IMR-90 (cell line): ENCODE results near the gene FBXO30. TPM values are rescaled to one million over a fixed set of nuclear protein-coding genes. Genes with fewer than 3 reads are reported as not detected.

Source experiments
- ATAC-seq: fragments of 200-7000 bp; cut with Tn5 transposase; 2 replicates; pipeline ENCODE4 v1.9.1; 2020; ENCODE audit warnings: low read depth, mild to moderate bottlenecking, moderate library complexity
- BruUV-seq: library from RNA; stranded (reverse); fragments of 400-500 nt; replicated peaks from 2 replicates; lab custom pipeline; 2021; lab: Mats Ljungman, UMichigan
- CTCF ChIA-PET: fragments of 300-600 bp; formaldehyde crosslinking; extraction: SDS; loops from one replicate; lab custom pipeline; 2021; ENCODE audit warnings: antibody characterized with exemption; lab: Yijun Ruan, JAX
- POLR2A ChIA-PET: fragments of 300-600 bp; sonication (Branson Sonifier 250); formaldehyde crosslinking; loops from one replicate; lab custom pipeline; 2022; ENCODE audit warnings: antibody characterized with exemption; ENCODE audit not compliant: unreplicated experiment; lab: Charles Lee
- DNase-seq: peaks from one replicate; pipeline ENCODE4 v3.0.0; 2013
- H2AFZ ChIP-seq: replicated peaks from 2 replicates; pipeline ENCODE3; 2013; ENCODE audit warnings: low read length, mild to moderate bottlenecking; ENCODE audit not compliant: poor library complexity
- H2AK5ac ChIP-seq: 2 replicates; pipeline ENCODE4 v1.6.1; 2013; ENCODE audit warnings: low read depth, low read length, inconsistent platforms
- H2AK9ac ChIP-seq: replicated peaks from 2 replicates; pipeline ENCODE3; 2013; ENCODE audit warnings: mild to moderate bottlenecking, low read depth, low read length, moderate library complexity; ENCODE audit not compliant: poor library complexity
- H2BK120ac ChIP-seq: 2 replicates; pipeline ENCODE4 v1.6.1; 2013; ENCODE audit warnings: low read depth, low read length, inconsistent platforms
- H2BK15ac ChIP-seq: 3 replicates; pipeline ENCODE4 v1.6.1; 2013; ENCODE audit warnings: low read depth, low read length, inconsistent platforms
- H2BK20ac ChIP-seq: 2 replicates; pipeline ENCODE4 v1.6.1; 2013; ENCODE audit warnings: low read depth, mild to moderate bottlenecking, inconsistent platforms, low read length, moderate library complexity
- H2BK5ac ChIP-seq: 2 replicates; pipeline ENCODE4 v1.6.1; 2013; ENCODE audit warnings: mild to moderate bottlenecking, low read depth, low read length, inconsistent platforms; ENCODE audit not compliant: poor library complexity, severe bottlenecking
- H3K14ac ChIP-seq: replicated peaks from 2 replicates; pipeline ENCODE4 v1.6.1; 2013; ENCODE audit warnings: low read depth, low read length, inconsistent platforms
- H3K18ac ChIP-seq: 2 replicates; pipeline ENCODE4 v1.6.1; 2013; ENCODE audit warnings: low read depth, low read length, control low read depth
- H3K23ac ChIP-seq: 2 replicates; pipeline ENCODE4 v1.6.1; 2013; ENCODE audit warnings: low read depth, low read length, inconsistent platforms
- H3K27ac ChIP-seq: 2 replicates; pipeline ENCODE4 v1.5.1; 2013; ENCODE audit warnings: mild to moderate bottlenecking, control low read depth, low read length; ENCODE audit not compliant: insufficient read depth
- H3K27me3 ChIP-seq: 2 replicates; pipeline ENCODE4 v1.6.1; 2013; ENCODE audit warnings: low read length; ENCODE audit not compliant: control insufficient read depth, insufficient read depth
- H3K36me3 ChIP-seq: 2 replicates; pipeline ENCODE4 v1.6.1; 2013; ENCODE audit warnings: low read length, mixed read lengths; ENCODE audit not compliant: control insufficient read depth, insufficient read depth
- H3K4ac ChIP-seq: 2 replicates; pipeline ENCODE4 v1.6.1; 2013; ENCODE audit warnings: low read depth, low read length, inconsistent platforms
- H3K4me1 ChIP-seq: 2 replicates; pipeline ENCODE4 v1.6.1; 2013; ENCODE audit warnings: low read length, mixed read lengths; ENCODE audit not compliant: control insufficient read depth, insufficient read depth
- H3K4me2 ChIP-seq: 2 replicates; pipeline ENCODE4 v1.6.1; 2013; ENCODE audit warnings: low read depth, mild to moderate bottlenecking, control low read depth, low read length, moderate library complexity
- H3K4me3 ChIP-seq: 2 replicates; pipeline ENCODE4 v1.5.1; 2013; ENCODE audit warnings: low read depth, mild to moderate bottlenecking, control low read depth, low read length, moderate library complexity; ENCODE audit not compliant: insufficient read depth
- H3K56ac ChIP-seq: 2 replicates; pipeline ENCODE4 v1.6.1; 2013; ENCODE audit warnings: low read length, inconsistent platforms; ENCODE audit not compliant: insufficient read depth; ENCODE audit errors: extremely low read depth
- H3K79me1 ChIP-seq, 2 experiments: 2 replicates each; pipeline ENCODE4 v1.6.1; 2013; ENCODE audit warnings: low read length in 2 of 2, inconsistent platforms in 1 of 2, low read depth in 1 of 2
- H3K9ac ChIP-seq: 2 replicates; pipeline ENCODE4 v1.6.1; 2013; ENCODE audit warnings: low read depth, low read length, control low read depth
- H3K9me1 ChIP-seq: 2 replicates; pipeline ENCODE4 v1.6.1; 2013; ENCODE audit warnings: low read length, inconsistent platforms; ENCODE audit not compliant: insufficient read depth
- H3K9me3 ChIP-seq: 2 replicates; pipeline ENCODE4 v1.6.1; 2013; ENCODE audit warnings: low read length; ENCODE audit not compliant: control insufficient read depth, insufficient read depth
- H4K20me1 ChIP-seq: 2 replicates; pipeline ENCODE4 v1.6.1; 2013; ENCODE audit warnings: low read length, inconsistent platforms; ENCODE audit not compliant: insufficient read depth
- H4K5ac ChIP-seq: 2 replicates; pipeline ENCODE4 v1.6.1; 2013; ENCODE audit warnings: mild to moderate bottlenecking, low read depth, low read length, control low read depth
- H4K8ac ChIP-seq, 2 experiments: 2 replicates each; pipeline ENCODE4 v1.6.1; 2013; ENCODE audit warnings: low read depth in 2 of 2, low read length in 2 of 2, control low read depth in 1 of 2, inconsistent platforms in 1 of 2
- H4K91ac ChIP-seq: 2 replicates; pipeline ENCODE4 v1.6.1; 2013; ENCODE audit warnings: low read depth, low read length, inconsistent platforms; ENCODE audit not compliant: insufficient read depth
- BHLHE40 ChIP-seq: fragments of 150-350 bp; IDR thresholded peaks from 2 replicates; pipeline ENCODE4 v1.6.1; 2016; ENCODE audit warnings: mild to moderate bottlenecking, low read depth, low read length
- CEBPB ChIP-seq: IDR thresholded peaks from 2 replicates; pipeline ENCODE4 v1.6.1; 2012; ENCODE audit warnings: low read depth, low read length, improper control_type of control experiment
- CHD1 ChIP-seq: IDR thresholded peaks from 2 replicates; pipeline ENCODE4 v1.6.1; 2012; ENCODE audit warnings: low read depth, low read length, improper control_type of control experiment
- CTCF ChIP-seq: conservative IDR thresholded peaks from 2 replicates; pipeline ENCODE4 v1.5.1; 2012; ENCODE audit warnings: mild to moderate bottlenecking, low read depth, low read length, improper control_type of control experiment
- MAFK ChIP-seq: IDR thresholded peaks from 2 replicates; pipeline ENCODE4 v1.6.1; 2012; ENCODE audit warnings: low read depth, low read length, improper control_type of control experiment
- MXI1 ChIP-seq: IDR thresholded peaks from 2 replicates; pipeline ENCODE4 v1.6.1; 2012; ENCODE audit warnings: low read depth, mild to moderate bottlenecking, low read length, moderate library complexity, borderline replicate concordance
- NFE2L2 ChIP-seq: fragments of 150-350 bp; IDR thresholded peaks from 2 replicates; pipeline ENCODE4 v1.6.1; 2016; ENCODE audit warnings: low read depth, mild to moderate bottlenecking, low read length
- POLR2A ChIP-seq: IDR thresholded peaks from 2 replicates; pipeline ENCODE4 v1.6.1; 2012; ENCODE audit warnings: mild to moderate bottlenecking, low read depth, low read length
- RAD21 ChIP-seq: IDR thresholded peaks from 2 replicates; pipeline ENCODE4 v1.6.1; 2012; ENCODE audit warnings: low read length, improper control_type of control experiment
- SMC3 ChIP-seq: fragments of 150-350 bp; IDR thresholded peaks from 2 replicates; pipeline ENCODE4 v1.6.1; 2016; ENCODE audit warnings: low read depth, mild to moderate bottlenecking, antibody characterized with exemption, low read length, moderate library complexity
- USF2 ChIP-seq: fragments of 150-350 bp; IDR thresholded peaks from 2 replicates; pipeline ENCODE4 v1.6.1; 2017; ENCODE audit warnings: mild to moderate bottlenecking, antibody characterized with exemption, low read length, low read depth
- WGBS, 2 experiments: methylation state at CpG; one replicate each; pipeline versions ENCODE4 v1.1.5 to v1.1.7; 2013; ENCODE audit warnings: missing lambda C conversion rate in 2 of 2; ENCODE audit not compliant: insufficient read length in 1 of 2; ENCODE audit errors: extremely low coverage in 2 of 2; 5-methylcytosine and 5-hydroxymethylcytosine counted together
- dilution Hi-C: fragments of 300-500 bp; cut with HindIII; formaldehyde crosslinking; loops from one replicate; pipeline ENCODE4 v1.14.3; 2018; ENCODE audit warnings: low sequenced_read_pairs; ENCODE audit not compliant: unreplicated experiment
- in situ Hi-C: fragments of 300-500 bp; cut with MboI; formaldehyde crosslinking; loops from 3 replicates; pipeline ENCODE4 v1.14.3; 2019; ENCODE audit warnings: low sequenced_read_pairs, inconsistent platforms, mixed read lengths
- intact Hi-C: fragments of 100-400 bp; cut with micrococcal nuclease; formaldehyde crosslinking; loops from 2 replicates; pipeline ENCODE4 v1.10.0; 2022
- polyA plus RNA-seq, 3 experiments: library from polyadenylated mRNA; depleted of rRNA; stranded (reverse); fragments of >200 nt; gene quantifications; 2 replicates each; pipeline ENCODE4 v1.2.3, GENCODE V29; 2012; ENCODE audit warnings: low replicate concordance in 1 of 3
- total RNA-seq: library from RNA; depleted of rRNA; stranded (reverse); fragments of >200 nt; gene quantifications from 2 replicates; pipeline ENCODE4 v1.2.3, GENCODE V29; 2012

FBXO30 gene
- total and polyA plus RNA-seq, 2 of the 4 experiments (the other 2 are of a cell fraction), result 3.1 to 9.3 TPM

GRCh38 chr6:145784683-145785082 is 29.9 kb downstream of the FBXO30 start:
- no peak overlapping the region for H4K5ac ChIP-seq
- H2BK20ac ChIP-seq, result no peak overlapping the region
- no peak overlapping the region for H3K27ac ChIP-seq
- no peak overlapping the region for H3K14ac ChIP-seq
- no peak overlapping the region for H2AK5ac ChIP-seq
- H3K4me2 ChIP-seq, result no peak overlapping the region
- ChIA-PET POLR2A (no interaction called here), CTCF (no interaction called here)
- no peak overlapping the region for H3K18ac ChIP-seq
- WGBS, 2 experiments, result no CpG with 5 or more reads among the region's 1 CpG
- no TSS peak for BruUV-seq
- no peak overlapping the region for H2AK9ac ChIP-seq
- H3K27me3 ChIP-seq, result no peaks in the 10 kb centered on the region
- H3K4ac ChIP-seq, result no peak overlapping the region
- H2AFZ ChIP-seq, result no peak overlapping the region
- H4K20me1 ChIP-seq, result no peaks in the 10 kb centered on the region
- no peak overlapping the region for H3K9ac ChIP-seq
- H3K9me1 ChIP-seq, result peaks cover 3% of the 10 kb centered on the region
- H3K4me1 ChIP-seq, result no peaks in the 10 kb centered on the region
- intact Hi-C loops, result no loop called here
- H3K79me1 ChIP-seq, result peaks cover 5 to 9% of the 10 kb centered on the region in 2 experiments; a peak in 1 of 4 replicates
- in situ Hi-C loops, result no loop called here
- ATAC-seq (no peak), DNase-seq (no peak)
- no peak overlapping the region for H2BK15ac ChIP-seq
- no peak overlapping the region for H2BK120ac ChIP-seq
- no peak overlapping the region for H4K8ac ChIP-seq
- no peak overlapping the region for H3K56ac ChIP-seq
- no peak for TF ChIP-seq BHLHE40
- TF ChIP-seq CTCF, result no peak
- no peak for TF ChIP-seq CHD1
- no peak for TF ChIP-seq RAD21
- no peak for TF ChIP-seq NFE2L2
- TF ChIP-seq USF2, result no peak
- no peak for TF ChIP-seq POLR2A
- no peak for TF ChIP-seq MAFK
- no peak for TF ChIP-seq SMC3
- no peak for TF ChIP-seq CEBPB
- TF ChIP-seq MXI1, result no peak
- no peak overlapping the region for H2BK5ac ChIP-seq
- H3K36me3 ChIP-seq, result peaks cover 3% of the 10 kb centered on the region; the same call in 1 of the 2 replicates
- H3K23ac ChIP-seq, result no peak overlapping the region
- no peak overlapping the region for H4K91ac ChIP-seq
- dilution Hi-C loops, result no loop called here
- H3K9me3 ChIP-seq, result no peaks in the 10 kb centered on the region; the same call in 1 of the 2 replicates
- H3K4me3 ChIP-seq, result no peak overlapping the region
